Measurements from ENCODE around the gene EPHB1.

- TF ChIP-seq CTCF (conservative IDR thresholded peaks at IDR 0.05; ENCODE audit: low read depth, low read length) (no peak), EZH2 (IDR thresholded peaks at IDR 0.05; ENCODE audit: borderline replicate concordance, low read depth, low read length, poor library complexity, severe bottlenecking) (no peak)
Observed at GRCh38 chr3:135103917-135104316, 308.9 kb downstream of the EPHB1 start.

Data from A673 (cell line).